Iris pigment epithelial cell (primary cell): ENCODE measurements around the gene TOR1B.
"Not testable (repeated sequence)": the region's sequence is repeated elsewhere in the genome, so short reads cannot be mapped to it uniquely, and the experiment has no call there.

ENCODE experiments used
- DNase-seq: peaks from one replicate; pipeline ENCODE4 v3.0.0-alpha.2; 2011; ENCODE audit warnings: low read depth

Gene TOR1B

DNA sequence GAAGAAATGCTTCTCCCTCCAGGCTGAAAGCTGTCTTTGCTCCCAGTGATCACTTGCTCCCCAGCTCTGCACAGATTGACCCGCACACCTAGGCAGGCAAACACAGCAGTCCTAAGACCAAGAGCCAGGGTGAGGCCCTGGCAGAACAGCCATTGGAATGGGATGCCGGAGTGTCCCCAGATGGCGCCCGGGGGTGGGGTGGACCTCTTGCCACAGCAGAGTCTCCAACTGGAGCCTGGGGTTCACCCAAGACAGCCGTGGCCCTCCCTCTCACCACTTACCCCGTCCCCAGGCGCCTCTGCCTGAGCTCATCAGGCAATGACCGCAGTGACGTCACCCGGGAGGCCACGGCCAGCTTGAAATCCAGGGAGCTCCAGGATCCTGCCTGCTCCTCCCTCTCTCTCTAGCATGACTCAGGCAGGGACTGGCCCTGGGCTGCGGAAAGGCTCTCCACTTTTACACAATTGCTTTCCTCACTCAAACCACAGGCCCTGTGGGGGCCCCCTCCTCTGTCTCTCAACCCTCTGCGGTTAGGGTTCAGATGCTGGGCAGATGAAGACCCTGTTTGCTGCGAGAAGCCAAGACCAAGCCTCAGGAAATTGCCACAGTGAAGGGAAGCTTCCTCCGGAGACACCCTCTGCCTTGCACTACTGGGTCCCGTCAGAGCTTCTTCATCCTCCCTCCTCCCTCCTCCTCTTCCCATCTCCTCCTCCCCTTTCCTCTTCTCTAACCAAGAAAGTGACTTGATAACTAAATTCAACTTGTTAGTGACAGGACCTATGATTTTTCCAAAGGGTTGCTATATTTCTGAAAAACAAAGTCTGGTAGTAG is 25.8 kb upstream of the TOR1B start:
- DNase-seq, result peak; percentile 100

DNA sequence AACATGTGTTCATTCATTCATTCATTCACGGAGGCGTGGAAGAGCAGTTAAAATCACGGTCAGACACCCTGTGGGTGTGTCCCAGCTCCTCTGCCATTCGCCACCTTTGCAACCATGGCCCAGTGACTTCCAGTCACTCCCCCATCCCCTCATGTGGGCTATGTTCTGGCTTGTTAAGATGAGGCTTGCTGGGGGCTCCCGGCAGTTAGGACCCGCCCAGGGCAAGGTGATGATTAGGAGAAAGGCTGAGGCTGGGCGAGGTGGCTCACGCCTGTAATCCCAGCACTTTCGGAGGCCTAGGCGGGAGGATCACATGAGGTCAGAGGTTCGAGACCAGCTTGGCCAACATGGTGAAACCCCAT is 25.2 kb upstream of the TOR1B start:
- DNase-seq, result no peak

GRCh38 chr9:129778469-129778868 is 24.5 kb upstream of the TOR1B start:
- no peak for DNase-seq

DNA sequence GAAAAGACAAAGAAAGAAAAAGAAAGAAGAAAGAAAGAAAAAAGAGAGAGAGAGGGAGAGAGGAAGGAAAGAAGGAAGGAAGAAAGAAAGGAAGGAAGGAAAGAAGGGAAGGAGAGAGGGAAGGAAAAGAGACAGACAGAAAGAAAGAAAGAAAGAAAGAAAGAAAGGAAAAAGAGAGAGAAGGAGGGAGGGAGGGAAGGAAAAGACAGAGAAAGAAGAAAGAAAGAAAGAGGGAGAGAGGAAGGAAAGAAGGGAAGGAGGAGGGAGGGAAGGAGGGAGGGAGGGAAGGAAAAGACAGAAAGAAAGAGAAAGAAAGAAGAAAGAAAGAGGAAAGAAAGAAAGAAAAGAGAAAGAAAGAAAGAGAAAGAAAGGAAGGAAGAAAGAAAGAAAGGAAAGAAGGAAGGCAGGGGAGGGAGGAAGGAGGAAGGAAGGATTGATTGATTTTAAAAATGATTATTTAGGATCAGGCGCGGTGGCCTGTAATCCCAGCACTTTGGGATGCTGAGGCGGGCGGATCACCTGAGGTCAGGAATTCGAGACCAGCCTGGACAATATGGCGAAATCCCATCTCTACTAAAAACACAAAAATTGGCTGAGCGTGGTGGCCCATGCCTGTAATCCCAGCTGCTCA is 23.3 kb upstream of the TOR1B start:
- no peak for DNase-seq

GRCh38 chr9:129781131-129781530 is 21.9 kb upstream of the TOR1B start:
- DNase-seq, result no peak

GRCh38 chr9:129781981-129782380 is 21.0 kb upstream of the TOR1B start:
- no peak for DNase-seq

DNA sequence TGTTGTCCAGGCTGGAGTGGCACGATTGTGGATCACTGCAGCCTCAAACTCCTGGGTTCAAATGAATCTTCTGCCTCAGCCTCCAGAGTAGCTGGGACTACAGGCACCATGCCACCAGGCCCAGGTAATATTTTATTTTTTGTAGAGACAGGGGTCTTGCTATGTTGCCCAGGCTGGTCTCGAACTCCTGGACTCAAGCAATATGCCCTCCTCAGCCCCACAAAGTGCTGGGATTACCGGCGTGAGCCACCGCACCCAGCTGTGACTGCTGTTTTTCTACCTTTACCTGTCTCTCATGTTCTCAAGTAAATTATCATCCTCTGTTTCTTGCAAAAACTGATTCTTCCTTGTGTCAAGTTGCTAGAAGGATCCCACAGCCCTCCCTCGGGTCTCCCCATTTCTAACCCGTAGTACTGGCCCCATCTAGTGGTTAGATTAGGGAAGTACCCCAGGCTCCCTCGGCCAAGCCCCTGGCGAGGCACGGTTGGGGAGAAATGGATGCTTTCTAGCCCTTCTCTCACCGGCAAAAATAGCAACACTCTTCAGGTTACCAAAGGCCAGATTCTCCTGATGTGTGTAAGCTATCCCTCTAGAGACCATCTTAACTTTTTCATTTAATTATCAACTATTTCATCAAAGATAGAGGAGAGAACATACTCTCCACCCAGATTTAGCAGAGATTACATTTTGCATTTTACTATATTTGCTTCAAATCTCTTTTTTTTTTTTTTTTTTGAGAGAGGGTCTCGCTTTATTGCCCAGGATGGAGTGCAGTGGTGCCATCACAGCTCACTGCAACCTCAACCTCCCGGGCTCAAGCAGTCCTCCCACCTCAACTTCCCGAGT is 19.2 kb upstream of the TOR1B start:
- DNase-seq, result peak; percentile 67

GRCh38 chr9:129784970-129785369 is 18.0 kb upstream of the TOR1B start:
- not testable (repeated sequence) for DNase-seq

GRCh38 chr9:129785866-129786265 is 17.1 kb upstream of the TOR1B start:
- no peak for DNase-seq

GRCh38 chr9:129786481-129786880 is 16.5 kb upstream of the TOR1B start:
- DNase-seq, result no peak

GRCh38 chr9:129794549-129794948 is 8.4 kb upstream of the TOR1B start:
- DNase-seq, result no peak

DNA sequence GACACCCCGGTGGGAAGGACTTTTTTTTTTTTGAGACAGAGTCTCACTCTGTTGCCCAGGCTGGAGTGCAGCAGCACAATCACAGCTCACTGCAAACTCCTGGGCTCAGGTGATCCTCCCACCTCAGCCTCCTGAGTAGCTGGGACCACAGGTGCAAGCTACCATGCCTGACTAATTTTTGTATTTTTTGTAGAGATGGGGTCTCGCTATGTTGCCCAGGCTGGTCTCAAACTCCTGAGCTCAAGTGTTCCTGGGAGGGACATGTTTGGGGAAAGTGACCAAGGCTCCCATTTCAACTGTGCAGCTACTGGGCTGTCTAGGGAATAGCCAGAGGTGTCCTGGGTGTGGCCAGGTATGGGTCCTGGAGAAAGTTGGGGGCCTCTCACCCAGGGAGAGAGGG is 7.0 kb upstream of the TOR1B start:
- DNase-seq, result not testable (repeated sequence)

DNA sequence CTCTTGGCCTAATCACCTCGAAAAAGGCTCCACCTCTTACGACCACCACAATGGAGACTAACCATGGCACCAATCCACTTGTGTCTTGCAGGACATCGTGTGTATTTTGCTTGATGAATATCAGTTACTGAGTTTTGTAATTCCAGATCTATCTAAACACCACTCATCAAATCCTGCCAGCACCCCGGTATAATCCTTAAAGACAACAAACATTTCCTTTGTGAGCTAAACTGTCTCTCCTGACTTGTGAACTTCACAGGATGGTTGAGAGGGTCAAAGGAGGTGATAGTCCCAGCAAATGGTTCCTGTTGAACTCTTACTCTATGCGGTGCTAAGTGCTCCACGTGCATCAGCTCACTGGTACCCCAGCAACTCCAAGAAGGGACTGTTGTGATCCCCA is 4.0 kb upstream of the TOR1B start:
- DNase-seq, result peak; percentile 61

- DNase-seq, result no peak
Measured at GRCh38 chr9:129801504-129801903, 1.5 kb upstream of the TOR1B start.

- peak; percentile 16 for DNase-seq
Measured at GRCh38 chr9:129803676-129804060, 684 bp downstream of the TOR1B start.

DNA sequence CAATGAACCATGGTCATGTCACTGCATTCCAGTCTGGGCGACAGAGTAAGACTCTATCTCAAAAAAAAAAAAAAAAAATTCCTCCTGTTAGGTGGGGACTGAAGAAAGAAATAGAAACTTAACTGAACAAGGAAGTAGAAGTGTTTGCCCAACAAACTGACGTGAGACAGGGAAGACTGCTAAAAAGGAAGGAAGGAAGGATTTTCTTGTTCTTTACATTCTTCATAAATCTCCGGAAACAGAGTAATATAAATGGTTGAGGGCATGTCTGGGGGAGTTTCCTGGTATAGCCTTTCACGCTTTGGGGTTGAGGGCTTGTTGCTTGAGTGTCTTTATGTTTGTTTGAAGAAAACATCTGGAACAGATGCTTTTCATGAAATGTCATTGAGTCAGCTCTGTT is 3.1 kb downstream of the TOR1B start:
- DNase-seq, result no peak

DNA sequence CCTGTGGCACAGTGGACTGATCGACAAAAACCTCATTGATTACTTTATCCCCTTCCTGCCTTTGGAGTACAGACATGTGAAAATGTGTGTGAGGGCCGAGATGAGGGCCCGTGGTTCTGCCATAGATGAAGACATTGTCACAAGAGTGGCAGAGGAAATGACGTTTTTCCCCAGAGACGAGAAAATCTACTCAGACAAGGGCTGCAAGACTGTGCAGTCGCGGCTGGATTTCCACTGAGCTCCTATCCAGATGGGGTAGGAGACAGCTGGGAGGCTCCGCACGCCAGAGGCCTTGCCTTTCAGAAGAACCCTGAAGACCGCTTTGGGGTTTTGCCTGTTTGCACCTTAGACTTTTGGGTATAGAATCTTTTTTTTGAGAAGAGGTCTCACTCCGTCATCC is 6.4 kb downstream of the TOR1B start:
- no peak for DNase-seq

- DNase-seq, result no peak
Measured at GRCh38 chr9:129810116-129810515, 7.1 kb downstream of the TOR1B start.

GRCh38 chr9:129810788-129811187 is 7.8 kb downstream of the TOR1B start:
- DNase-seq, result no peak

DNA sequence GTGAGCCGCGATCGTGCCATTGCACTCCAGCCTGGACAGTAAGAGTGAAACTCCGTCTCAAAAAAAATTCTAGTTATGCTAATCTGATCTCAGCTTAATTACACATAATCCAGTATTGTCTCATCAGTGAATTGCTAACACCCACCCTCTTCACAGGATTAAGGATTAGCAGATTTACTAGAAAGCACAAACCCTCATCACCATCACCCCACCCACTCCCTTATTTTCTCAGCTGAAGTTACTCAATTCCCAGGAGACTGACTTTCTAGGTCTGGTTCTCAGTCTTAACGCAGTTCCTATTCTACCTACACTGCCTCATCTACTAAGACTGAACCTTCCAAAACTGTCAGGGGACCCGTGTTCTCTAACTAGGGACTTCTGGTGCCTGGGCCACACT is 9.0 kb downstream of the TOR1B start:
- no peak for DNase-seq

GRCh38 chr9:129812385-129812784 is 9.4 kb downstream of the TOR1B start:
- no peak for DNase-seq

GRCh38 chr9:129813661-129814060 is 10.7 kb downstream of the TOR1B start:
- no peak for DNase-seq
